Measurements from ENCODE around the gene DIDO1.

The DIDO1 gene

DNA sequence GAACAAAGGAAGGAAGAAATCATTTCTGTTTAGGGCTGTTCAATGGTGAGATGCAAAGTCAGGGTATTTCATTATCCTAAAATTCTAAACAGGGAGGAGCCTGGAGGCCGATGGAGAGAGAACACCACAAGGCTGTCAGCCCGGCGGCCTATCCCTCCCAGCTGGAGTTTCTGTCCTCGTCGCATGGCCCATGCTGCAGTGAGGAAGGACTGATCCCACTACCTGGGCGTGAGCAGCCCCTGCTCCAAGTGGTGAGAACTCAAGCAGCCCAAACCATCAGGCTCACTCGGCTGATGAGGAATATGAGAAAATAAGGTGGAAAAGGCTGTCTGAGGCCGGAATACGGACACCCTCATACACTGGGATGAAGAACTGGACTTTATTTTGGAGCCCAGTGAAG lies 30.8 kb downstream of the DIDO1 start:
- H3K4me2 ChIP-seq (ENCODE audit: low read depth, low read length) = no peak overlapping the region
- H3K4me1 ChIP-seq (ENCODE audit: low read length) = peaks cover 10% of the 10 kb centered on the region
- H2AFZ ChIP-seq (ENCODE audit: low read length) = no peak overlapping the region
- no peaks in the 10 kb centered on the region for H3K9me2 ChIP-seq (replicated peaks; ENCODE audit: insufficient read depth, low read length)
- H4K20me1 ChIP-seq (ENCODE audit: insufficient read depth, low read length) = no peaks in the 10 kb centered on the region
- H3K27me3 ChIP-seq (replicated peaks; ENCODE audit: insufficient read depth, low read length) = no peaks in the 10 kb centered on the region
- H3K36me3 ChIP-seq (replicated peaks; ENCODE audit: insufficient read depth, low read length) = peaks cover 12% of the 10 kb centered on the region
- no peak overlapping the region for H3K4me3 ChIP-seq (ENCODE audit: low read length)
- DNase-seq = no peak
- H3K27ac ChIP-seq (ENCODE audit: low read length) = no peak overlapping the region
- H3K79me2 ChIP-seq (ENCODE audit: low read length) = no peaks in the 10 kb centered on the region
- 0 out of 2 replicates have a peak, but pooled peaks cover under 1% of the 10 kb centered on the region for H3F3A ChIP-seq (ENCODE audit: insufficient read depth, low read length)
- no peak for TF ChIP-seq EZH2phosphoT487 (IDR thresholded peaks at IDR 0.05; ENCODE audit: low read length)
- no peak for TF ChIP-seq EZH2 (optimal IDR thresholded peaks at IDR 0.05; ENCODE audit: low read depth, low read length)
- TF ChIP-seq, protein P1, sequence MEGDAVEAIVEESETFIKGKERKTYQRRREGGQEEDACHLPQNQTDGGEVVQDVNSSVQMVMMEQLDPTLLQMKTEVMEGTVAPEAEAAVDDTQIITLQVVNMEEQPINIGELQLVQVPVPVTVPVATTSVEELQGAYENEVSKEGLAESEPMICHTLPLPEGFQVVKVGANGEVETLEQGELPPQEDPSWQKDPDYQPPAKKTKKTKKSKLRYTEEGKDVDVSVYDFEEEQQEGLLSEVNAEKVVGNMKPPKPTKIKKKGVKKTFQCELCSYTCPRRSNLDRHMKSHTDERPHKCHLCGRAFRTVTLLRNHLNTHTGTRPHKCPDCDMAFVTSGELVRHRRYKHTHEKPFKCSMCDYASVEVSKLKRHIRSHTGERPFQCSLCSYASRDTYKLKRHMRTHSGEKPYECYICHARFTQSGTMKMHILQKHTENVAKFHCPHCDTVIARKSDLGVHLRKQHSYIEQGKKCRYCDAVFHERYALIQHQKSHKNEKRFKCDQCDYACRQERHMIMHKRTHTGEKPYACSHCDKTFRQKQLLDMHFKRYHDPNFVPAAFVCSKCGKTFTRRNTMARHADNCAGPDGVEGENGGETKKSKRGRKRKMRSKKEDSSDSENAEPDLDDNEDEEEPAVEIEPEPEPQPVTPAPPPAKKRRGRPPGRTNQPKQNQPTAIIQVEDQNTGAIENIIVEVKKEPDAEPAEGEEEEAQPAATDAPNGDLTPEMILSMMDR (IDR thresholded peaks at IDR 0.05; ENCODE audit: low read length) = no peak
- H3K9me3 ChIP-seq (replicated peaks; ENCODE audit: insufficient read depth, low read length) = no peaks in the 10 kb centered on the region
- H3K9ac ChIP-seq (ENCODE audit: low read length) = no peak overlapping the region

DNA sequence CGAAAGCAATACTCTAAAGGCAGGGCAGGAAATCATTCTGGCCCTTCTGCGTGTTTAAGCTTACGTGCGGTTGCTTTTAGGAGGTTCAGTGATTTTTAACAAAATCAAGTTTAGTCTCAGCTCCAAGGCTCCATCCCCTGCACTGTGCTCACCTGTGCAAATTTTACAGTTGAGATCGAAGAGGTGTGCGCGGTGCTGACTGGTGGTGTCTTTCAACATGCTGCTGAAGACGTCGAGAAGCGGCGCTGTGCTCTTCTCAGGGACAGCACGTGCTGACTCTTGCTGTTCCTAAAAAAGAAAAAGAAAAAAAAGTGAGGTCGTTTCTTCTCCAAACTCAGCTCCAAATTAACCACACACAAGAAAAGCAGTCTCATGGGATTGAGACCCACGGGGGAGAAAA lies 32.0 kb downstream of the DIDO1 start:
- peaks cover 1% of the 10 kb centered on the region; the same call in 1 of the 2 replicates for H3K4me1 ChIP-seq (ENCODE audit: low read length)
- H4K20me1 ChIP-seq (ENCODE audit: insufficient read depth, low read length) = no peaks in the 10 kb centered on the region; the same call in 1 of the 2 replicates
- no peaks in the 10 kb centered on the region for H3K9me2 ChIP-seq (replicated peaks; ENCODE audit: insufficient read depth, low read length)
- H3K9me3 ChIP-seq (replicated peaks; ENCODE audit: insufficient read depth, low read length) = no peaks in the 10 kb centered on the region
- no peak overlapping the region for H2AFZ ChIP-seq (ENCODE audit: low read length)
- TF ChIP-seq EZH2phosphoT487 (IDR thresholded peaks at IDR 0.05; ENCODE audit: low read length) (no peak), EZH2 (optimal IDR thresholded peaks at IDR 0.05; ENCODE audit: low read depth, low read length) (no peak)
- TF ChIP-seq, protein P1 (IDR thresholded peaks at IDR 0.05; ENCODE audit: low read length) = no peak
- H3K4me2 ChIP-seq (ENCODE audit: low read depth, low read length) = no peak overlapping the region
- H3F3A ChIP-seq (ENCODE audit: insufficient read depth, low read length) = no peaks in the 10 kb centered on the region
- H3K27me3 ChIP-seq (replicated peaks; ENCODE audit: insufficient read depth, low read length) = no peaks in the 10 kb centered on the region
- no peak overlapping the region for H3K27ac ChIP-seq (ENCODE audit: low read length)
- DNase-seq = no peak
- H3K79me2 ChIP-seq (ENCODE audit: low read length) = no peaks in the 10 kb centered on the region
- H3K9ac ChIP-seq (ENCODE audit: low read length) = no peak overlapping the region
- no peak overlapping the region for H3K4me3 ChIP-seq (ENCODE audit: low read length)
- H3K36me3 ChIP-seq (replicated peaks; ENCODE audit: insufficient read depth, low read length) = peaks cover 12% of the 10 kb centered on the region

DNA sequence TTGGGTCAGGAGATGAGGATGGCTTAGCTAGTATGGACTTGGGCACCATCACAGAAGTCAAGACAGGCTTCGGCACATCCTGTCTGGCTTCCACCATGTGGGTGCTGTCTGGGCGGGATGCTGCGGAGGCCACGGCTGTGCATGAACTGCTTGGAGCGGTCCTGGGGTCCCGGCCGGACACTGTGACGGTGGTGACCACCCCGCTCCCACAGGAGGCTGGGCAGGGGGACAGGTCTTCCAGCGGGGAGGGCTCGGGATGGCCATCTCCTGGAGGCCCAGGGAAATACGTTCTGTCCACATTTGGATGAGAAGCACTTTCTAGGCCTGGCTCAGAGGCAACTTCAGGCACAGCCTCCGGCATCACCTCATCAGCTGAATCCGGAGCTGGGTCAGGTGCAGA lies 32.6 kb downstream of the DIDO1 start:
- no peak for DNase-seq
- Histone ChIP-seq H3F3A (ENCODE audit: insufficient read depth, low read length) (no peaks in the 10 kb centered on the region), H3K27me3 (replicated peaks; ENCODE audit: insufficient read depth, low read length) (no peaks in the 10 kb centered on the region), H2AFZ (ENCODE audit: low read length) (no peak overlapping the region), H3K9me2 (replicated peaks; ENCODE audit: insufficient read depth, low read length) (no peaks in the 10 kb centered on the region), H3K36me3 (replicated peaks; ENCODE audit: insufficient read depth, low read length) (peaks cover 12% of the 10 kb centered on the region), H3K4me2 (ENCODE audit: low read depth, low read length) (no peak overlapping the region), H3K27ac (ENCODE audit: low read length) (no peak overlapping the region), H3K9ac (ENCODE audit: low read length) (no peak overlapping the region), H3K79me2 (ENCODE audit: low read length) (no peaks in the 10 kb centered on the region), H3K4me1 (ENCODE audit: low read length) (no peaks in the 10 kb centered on the region), H3K4me3 (ENCODE audit: low read length) (no peak overlapping the region), H4K20me1 (ENCODE audit: insufficient read depth, low read length) (no peaks in the 10 kb centered on the region; the same call in 1 of the 2 replicates), H3K9me3 (replicated peaks; ENCODE audit: insufficient read depth, low read length) (no peaks in the 10 kb centered on the region)
- TF ChIP-seq EZH2 (optimal IDR thresholded peaks at IDR 0.05; ENCODE audit: low read depth, low read length) (no peak), EZH2phosphoT487 (IDR thresholded peaks at IDR 0.05; ENCODE audit: low read length) (no peak)
- TF ChIP-seq, protein P1 (IDR thresholded peaks at IDR 0.05; ENCODE audit: low read length) = no peak
